GM18511 (cell line): Measurements from ENCODE around the gene ZFY.

Experiments
- ATAC-seq: cut with Tn5 transposase; IDR thresholded peaks from one replicate; pipeline ENCODE4 v1.9.1; 2021; ENCODE audit warnings: mild to moderate bottlenecking, moderate library complexity; ENCODE audit not compliant: unreplicated experiment

Gene ZFY

DNA sequence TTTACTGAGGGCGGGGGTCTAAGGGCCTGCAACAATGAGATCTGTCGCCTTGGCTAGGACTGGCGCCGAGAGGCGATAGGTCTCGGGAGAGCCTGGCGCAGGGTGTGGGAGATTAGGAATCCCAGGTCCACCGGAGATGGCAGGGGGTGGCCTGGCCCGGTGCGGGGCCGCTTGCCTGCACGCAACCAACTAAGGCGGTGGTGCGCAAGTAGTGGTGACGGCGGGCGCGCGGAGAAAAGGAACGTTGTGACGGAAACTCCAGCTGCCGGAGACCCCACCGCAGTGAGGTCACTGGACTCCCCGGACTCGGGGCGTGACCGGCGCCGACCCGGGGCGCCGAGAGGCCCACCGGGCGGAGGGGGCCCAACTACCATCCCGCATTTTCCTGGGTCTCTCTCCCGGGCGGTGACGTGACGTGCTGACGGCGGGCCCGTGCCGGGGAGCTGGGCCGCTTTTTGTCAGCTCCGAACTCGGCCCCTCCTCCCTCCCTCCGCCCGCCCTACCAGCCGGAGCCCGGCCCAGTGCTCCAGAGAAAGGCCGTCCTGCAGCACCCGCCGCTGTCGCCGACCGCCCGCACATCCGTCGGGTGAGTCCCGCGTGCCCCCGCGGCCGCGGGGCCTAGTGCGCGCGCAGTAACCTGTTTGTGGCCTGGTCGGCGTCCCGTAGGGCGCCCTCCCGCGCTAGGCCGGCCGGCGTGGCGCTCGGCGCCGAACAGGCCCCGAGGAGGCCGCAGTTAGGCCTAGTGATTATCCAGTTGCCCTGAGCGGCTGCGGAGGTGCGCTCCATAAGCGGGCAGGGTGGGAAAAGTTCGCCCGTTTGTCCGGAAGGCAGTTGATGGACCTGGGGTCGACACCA is at the start of gene ZFY:
Gene ZFY, plus strand, starts transcription at position 521 of the 855 bp plus-strand sequence. CDS start 18,556 bp downstream, outside the sequence.
- ATAC-seq = no peak

DNA sequence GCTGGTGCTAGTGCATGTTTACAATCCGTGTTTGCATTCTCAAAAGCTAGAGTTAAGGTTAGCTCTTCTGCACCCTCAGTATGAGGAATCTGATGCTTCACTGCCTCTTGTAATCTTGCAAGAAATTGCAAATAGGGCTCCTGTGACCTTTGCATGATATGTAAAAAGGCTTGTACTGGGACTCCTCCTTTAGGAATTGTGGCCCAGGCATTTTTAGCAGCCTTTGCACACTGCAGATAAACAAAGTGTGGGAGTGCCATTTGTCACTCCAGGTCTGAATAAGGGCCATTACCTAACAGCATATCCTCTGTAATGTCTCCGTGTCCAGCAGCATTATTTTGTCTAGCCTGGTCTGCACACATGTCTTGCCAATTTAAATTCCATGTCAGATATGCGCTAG is 49.3 kb upstream of the ZFY start:
- no peak for ATAC-seq

DNA sequence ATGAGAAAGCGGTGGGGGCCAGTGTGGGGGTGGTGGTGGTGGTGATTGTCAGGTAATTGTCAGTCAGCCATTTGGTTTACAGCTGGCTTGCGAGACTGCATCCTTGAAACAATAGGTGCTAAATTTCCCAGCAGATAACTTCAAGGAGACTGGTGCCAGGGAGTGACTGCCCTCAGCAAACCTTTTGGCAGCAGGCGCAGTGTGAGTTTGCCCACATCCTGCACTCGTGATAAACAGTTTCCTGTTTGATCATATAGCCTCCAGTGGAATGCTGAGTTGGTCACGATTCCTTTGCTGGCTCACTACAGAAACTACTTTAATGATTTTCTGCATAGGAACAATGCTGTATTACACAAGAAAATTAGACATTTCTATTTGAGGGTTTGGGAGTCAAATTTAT is 47.8 kb upstream of the ZFY start:
- ATAC-seq = no peak

DNA sequence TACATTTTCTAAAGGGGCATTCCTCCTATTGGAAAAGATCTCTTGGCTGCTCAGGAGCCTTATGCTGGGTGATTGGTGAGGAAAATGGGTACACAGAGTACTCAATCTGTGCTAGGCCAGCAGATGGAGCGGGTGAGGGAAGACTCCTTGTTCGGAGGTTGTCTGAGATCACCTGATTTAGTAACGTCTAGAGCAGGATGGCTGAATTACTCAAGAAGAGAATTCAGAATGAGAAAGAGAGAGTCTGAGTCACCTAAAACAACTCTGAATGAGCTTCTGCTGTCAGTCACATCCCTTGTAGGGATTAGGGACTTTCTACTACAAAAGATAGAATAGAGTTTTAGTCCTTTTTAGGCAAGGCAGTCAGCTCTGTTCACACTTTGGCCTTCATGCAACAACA is 47.2 kb upstream of the ZFY start:
- no peak for ATAC-seq

DNA sequence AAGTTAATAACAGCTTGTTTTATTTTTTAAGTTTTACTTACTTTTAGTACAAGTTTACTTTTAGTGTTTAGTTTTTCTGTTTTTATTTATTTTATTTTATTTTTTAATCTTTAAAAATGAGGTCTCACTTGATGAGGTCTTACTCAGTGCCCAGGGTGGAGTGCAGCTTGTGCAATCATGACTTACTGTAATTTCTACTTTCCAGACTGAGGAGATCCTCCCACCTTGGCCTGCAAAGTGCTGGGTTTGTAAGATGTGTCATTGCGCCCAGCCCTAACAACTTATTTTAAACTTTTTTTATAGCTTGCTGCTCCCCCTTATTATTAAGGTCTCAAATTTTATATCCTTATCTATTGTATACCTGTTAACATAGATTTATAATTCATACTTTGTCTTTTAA is 41.7 kb upstream of the ZFY start:
- ATAC-seq = no peak

DNA sequence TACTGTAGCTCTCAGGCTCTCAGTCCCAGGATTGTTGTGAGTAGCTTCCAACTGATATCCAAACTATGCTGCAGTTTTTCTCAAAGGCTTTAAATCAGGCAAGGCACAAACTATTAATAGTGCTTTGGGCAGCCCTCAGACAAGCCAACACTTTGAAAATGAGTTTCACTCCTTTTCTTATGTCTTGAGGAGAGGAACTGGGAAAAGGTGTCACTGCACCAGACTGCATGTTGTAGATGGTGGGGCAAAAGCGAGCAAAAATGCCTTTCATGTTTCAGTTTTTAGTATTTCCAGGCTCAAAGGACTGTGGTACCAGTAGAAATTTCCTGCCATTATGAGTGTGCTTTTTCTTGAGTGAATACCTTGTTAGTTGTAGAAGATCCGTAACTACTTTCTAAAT is 39.1 kb upstream of the ZFY start:
- ATAC-seq = no peak

DNA sequence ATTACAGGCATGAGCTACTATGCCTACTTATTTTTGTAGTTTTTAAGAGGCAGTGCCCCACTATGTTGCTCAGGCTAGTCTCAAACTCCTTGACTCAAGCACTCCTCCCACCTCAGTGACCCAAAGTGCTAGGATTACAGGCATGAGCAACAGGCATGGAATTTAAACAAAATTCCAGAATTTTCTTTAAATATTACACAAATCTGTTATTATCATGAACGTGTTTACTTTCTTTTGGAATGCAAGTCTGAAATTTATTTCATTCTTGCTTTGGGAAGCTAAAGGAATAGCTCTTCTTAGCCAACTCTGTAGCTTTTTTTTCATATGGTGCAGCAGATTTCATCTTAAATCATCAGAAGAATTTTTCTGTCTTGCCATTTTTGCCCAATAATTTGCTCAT is 27.8 kb upstream of the ZFY start:
- no peak for ATAC-seq

DNA sequence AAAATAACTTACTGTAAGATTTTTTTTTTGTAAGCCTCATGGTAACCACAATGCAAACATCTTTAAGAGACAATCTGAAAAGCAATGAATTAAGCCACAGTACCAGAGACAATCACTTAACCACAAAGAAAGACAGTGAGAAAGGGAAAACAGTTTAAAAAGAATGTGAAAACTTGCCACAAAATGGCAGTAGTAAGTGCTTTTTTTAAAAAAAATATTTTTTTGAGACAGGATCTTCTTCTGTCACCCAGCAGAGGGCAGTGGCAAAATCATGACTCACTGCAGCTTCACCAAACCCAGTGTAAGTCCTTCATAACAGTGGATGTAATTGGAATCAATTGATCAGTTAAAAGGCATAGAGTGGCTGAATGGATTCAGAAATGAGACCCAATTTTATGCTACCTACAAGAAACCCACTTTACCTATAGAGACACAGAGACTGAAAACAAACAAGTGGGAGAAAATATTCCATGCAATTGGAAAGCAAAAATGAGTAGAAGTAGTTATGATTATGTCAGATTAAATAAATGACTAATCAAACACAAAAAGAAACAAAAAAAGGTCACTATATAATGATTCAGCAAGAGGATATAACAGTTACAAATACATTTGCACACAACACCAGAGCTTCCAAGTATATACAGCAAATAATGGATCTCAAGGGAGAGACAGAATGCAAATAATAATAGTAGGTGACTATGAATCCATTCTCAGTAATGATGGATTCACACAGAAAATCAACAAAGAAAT is 21.9 kb upstream of the ZFY start:
- no peak for ATAC-seq

DNA sequence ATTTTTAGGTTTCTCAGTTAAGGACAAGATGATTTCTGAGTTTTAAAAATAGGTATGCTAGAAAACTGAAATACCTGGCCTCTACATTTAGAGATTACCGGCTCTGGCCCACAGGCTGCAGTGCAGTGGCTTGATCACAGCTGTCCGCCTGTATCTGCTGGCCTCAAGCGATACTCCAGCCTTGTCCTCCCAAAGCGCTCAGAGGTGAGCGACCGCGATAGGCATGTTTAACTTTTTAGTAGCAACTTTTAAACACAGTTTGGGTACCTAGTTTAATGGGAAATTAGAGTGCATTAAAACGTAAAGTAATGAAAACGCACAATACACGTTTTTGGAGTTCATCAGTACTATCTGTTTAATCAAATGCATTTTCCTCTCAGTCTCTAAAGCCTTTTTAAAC is 1.1 kb upstream of the ZFY start:
- no peak for ATAC-seq

DNA sequence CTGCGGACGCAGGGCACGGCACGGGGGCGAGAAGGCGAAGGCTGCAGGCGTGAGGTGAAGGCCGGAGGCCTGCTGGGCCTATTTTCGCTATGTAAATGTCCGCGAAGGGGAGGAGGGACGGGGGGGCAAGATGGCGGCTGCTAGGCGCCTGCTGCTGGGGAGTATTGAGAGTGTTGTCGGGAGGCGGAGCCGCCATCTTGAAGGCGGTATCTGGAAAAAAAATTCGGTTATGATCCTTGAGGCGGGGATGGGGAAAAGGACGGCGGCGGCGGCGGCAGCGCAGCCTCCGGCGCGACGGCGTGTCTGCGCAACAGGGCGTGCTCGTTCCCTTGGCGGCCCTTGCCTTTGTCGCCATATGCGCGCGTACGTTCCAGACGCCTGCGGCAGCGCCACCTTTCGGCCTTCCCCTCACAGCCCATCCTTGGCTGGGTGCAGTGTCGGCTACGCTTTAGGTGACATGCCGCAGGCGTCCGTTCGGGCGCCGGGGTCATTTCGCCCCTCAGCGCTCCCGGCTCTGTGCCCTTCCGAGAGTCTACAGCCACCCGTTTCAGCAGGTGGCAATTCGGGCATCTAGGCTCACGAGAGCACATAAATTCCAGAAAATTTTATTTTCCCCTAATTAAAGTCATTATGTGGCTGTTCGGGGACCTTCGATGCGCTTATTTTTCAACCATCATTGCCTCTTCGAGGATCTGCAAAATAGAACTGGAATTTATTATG is 695 bp downstream of the ZFY start:
- no peak for ATAC-seq

DNA sequence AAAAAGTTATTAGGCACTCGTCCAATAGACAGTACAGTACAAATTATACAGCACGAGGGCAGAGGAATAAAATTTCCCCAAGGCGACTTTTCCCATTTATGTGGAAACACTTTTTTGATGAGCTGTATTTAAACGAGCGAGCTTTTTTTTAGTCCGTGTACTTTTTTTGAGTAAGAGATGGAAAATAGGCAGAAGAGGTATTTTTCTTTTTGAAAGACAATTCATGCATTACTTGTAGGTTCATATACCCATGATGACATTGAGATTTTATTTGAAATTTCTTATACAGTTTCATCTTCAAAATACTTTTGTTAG is 1.2 kb downstream of the ZFY start:
- ATAC-seq = no peak

DNA sequence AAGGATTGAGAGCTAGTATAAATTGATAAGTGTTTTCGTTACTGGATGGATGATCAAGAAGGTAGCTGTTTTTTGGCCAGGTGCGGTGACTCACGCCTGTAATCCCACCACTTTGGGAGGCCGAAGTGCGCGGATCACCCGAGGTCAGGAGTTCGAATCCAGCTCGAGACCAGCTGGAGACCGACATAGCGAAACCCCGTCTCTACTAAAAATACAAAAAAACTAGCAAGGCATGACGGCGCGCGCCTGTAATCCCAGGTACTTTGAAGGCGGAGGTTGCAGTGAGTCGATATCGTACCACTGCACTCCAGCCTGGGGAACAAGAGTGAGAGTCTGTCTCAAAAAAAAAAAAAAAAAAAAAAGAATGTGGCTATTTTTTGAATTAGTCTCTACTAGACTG is 2.0 kb downstream of the ZFY start:
- no peak for ATAC-seq

DNA sequence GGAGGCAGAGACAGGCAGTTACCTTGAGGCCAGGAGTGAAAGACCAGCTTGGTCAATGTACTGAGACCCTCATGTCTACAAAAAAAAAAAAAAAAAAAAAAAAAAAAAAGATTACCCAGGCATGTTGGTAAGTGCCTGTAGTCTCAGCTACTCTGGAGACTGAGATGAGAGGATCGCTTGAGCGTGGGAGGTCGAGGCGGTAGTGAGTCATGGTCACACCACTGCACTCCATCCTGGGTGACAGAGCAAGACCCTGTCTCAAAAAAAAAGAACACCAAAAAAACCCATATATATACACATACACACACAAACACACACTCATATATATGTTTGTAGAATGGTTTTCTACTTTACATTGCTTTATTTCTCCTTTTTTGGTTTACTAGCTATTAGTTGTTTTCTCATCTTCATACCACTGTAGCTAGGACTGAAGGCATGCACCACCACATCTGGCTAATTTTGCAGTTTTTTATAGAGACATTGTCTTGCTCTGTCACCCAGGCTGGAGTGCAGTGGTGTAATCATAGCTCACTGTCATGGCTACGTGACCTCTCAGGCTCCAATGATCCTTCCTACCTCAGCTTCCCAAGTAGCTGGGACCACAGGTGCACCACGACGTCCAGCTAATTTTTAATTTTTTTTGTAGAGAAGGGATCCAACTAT is 14.5 kb downstream of the ZFY start:
- ATAC-seq = no peak

DNA sequence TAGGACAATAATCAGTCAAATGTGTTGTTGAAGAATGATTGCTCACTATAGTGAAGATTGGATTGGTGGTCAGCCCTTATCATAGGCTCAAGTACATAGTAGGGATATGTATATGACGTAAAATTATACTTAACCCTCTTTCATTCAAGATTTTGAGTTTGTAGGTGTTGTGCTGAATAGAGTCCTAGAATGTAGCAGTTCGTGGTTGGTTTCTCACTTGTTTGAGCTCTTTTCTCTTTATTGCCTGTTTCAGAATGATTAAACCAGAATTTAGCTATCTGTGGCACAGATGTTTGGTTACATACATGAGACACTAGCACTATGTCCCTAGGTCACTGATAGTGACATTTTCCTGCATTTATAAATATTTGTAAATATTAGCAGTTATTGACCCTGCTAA is 15.5 kb downstream of the ZFY start:
- ATAC-seq = no peak

DNA sequence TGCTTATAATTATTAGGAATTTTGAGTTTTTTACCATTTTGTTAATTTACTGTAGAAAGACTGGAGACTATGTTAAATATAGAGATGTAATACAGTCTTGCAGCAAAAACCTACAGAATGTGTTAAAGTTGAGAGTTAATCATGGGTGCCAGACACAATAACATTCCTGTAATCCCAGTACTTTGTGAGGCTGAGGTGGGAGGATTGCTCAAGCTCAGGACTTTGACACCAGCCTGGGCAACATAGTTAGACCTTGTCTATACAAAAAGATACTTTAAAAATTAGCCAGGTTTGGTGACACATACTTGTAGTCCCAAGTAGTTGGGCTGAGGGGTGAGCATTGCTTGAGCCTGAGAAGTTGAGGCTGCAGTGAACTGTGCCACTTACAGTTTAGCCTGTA is 17.7 kb downstream of the ZFY start:
- ATAC-seq = no peak

DNA sequence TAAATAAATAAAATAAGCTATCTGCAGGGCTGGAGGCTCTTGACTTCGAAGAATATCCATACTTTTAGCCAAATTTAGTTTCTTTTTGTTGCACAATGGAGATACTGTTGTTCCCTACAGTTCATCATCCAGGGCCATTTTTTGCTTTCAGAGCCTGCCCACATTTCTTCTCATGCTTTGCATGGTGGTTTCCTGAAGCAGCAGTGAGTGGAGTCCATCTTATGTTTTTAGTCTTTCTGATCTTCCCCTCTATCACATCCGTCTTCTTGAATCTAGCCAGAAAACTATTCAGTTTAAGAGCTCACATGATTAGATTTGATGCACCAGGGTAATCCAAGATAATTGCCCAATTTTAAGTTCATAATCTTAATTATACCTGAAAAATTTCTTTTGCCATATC is 19.6 kb downstream of the ZFY start:
- no peak for ATAC-seq

DNA sequence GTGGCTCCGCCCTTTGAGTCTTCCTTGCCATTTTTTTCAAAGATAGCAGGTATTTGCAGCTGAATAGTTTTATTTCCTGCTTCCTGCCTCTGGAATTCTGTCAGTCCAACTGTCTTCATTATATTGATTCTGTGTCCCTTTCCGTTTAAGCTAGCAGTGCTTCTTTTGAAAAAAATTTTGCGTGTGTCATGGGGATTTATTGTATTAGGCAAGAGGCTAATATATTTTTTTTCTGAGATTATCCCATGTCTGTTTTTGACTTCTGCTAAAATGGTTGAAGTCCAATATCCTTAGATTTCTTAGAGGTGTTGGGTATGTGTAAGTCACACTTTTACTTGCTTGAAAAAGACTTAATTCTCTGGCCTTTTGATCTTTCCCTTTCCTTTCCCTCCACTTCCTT is 20.4 kb downstream of the ZFY start:
- no peak for ATAC-seq

DNA sequence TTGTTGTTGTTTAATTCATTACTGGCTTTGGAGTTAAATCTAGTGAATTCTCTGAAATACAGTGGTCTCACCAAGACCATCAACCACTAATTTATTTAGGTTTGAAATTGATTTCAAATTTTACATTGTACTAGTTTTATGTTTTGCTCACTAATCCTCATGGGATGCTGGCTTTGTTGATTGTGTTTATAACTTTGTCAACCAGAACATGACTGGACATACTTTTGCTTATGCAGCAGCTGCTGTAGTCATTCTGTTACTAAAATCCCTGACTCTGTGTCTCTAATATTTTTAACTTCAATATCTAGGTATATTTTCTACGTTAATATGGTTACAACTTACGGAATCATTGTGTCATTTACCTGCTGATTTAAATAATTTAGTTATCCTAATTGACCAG is 26.9 kb downstream of the ZFY start:
- ATAC-seq = no peak

DNA sequence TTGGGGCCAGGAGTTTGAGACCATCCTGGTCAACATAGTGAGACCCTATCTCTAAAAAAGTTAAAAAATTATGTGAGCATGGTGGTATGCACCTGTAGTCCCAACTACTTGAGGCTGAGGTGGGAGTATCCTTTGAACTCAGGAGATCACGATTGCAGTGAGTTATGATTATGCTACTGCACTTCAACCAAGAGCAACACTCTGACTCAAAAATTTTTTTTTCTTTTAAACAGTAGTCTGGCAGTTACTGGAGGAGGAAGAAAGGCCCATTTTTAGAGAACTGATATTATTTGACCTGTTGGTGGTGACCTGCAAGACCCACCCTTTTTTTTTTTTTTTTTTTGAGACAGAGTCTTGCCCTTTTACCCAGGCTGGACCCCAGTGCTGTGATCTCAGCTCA is 29.6 kb downstream of the ZFY start:
- ATAC-seq = no peak

DNA sequence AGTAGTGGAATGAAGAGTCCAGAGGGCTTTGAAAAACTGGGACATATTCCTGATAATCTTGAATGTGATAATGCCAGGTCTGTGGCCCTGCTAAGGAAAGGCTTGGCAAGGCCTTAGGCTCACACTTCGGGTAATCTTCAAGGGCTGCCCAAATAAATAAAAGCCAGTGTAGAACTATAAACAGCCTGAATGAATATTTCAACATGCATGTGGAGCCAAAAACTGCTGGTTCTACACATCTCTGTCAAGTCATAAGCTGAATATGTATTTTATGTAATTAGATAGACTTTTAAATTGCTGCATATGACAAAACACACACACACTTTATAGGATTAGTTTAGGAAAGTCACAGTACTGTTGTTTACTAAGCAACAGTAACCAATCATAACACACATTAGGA is 30.4 kb downstream of the ZFY start:
- no peak for ATAC-seq

DNA sequence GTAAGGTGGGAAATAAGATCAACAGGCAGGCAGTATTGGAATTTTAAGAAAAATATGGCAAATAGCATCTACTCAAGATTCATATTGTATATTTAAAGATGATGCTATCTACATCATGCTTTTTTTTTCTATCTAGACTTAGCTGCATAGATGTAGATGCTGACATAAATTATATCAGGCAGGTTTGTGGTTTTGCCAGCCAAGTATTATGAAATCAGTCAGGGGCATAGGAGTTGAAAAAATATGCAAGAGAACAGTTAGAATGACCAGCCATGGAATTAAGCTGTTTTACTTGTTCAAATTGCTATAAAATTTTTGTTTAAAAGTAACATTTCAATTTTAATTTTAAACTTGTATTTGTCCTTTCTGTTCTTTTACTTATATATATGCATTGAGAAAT is 34.4 kb downstream of the ZFY start:
- no peak for ATAC-seq
